SK-N-MC (cell line): ENCODE results near the gene GOLGA8R.
"Not testable (repeated sequence)": the region's sequence is repeated elsewhere in the genome, so short reads cannot be mapped to it uniquely, and the experiment has no call there.

Experiments used
- EZH2 ChIP-seq: fragments of 200-600 bp; sonication (generic); IDR thresholded peaks from one replicate; pipeline ENCODE4 v1.6.1; 2017; ENCODE audit warnings: antibody characterized with exemption
- FOXP2 ChIP-seq: optimal IDR thresholded peaks from 2 replicates; pipeline ENCODE3; 2011; ENCODE audit warnings: mild to moderate bottlenecking, moderate library complexity; ENCODE audit not compliant: insufficient read depth; ENCODE audit errors: extremely low read length, control extremely low read depth
- POLR2AphosphoS5 ChIP-seq: IDR thresholded peaks from 2 replicates; pipeline ENCODE4 v1.6.1; 2012; ENCODE audit warnings: mild to moderate bottlenecking, low read depth, low read length, borderline replicate concordance

- not testable (repeated sequence) for TF ChIP-seq EZH2, POLR2AphosphoS5, FOXP2
Measured at GRCh38 chr15:30414160-30414559, at the start of gene GOLGA8R.
